Measurements from ENCODE around the gene UBASH3A. TPM values are rescaled to one million over a fixed set of nuclear protein-coding genes. Genes with fewer than 3 reads are reported as not detected.
A peak's percentile ranks its signal among the peaks of the same experiment; 100 is the strongest.

UBASH3A gene
- total RNA-seq, 2 experiments from 2014 or later: 77.4 to 83.7 TPM

- no peak overlapping the region for H3K4me3 Mint-ChIP-seq
- peaks cover under 1% of the 10 kb centered on the region for H3K36me3 Mint-ChIP-seq (ENCODE audit: low read depth)
- no peaks in the 10 kb centered on the region for H3K9me3 Mint-ChIP-seq
- CTCF ChIA-PET: interaction anchor here (0.7 to 1.0 kb wide), 2 partner anchors 81 to 114 kb away, joined by 3 read pairs; no protein-coding TSS in a partner anchor
- POLR2A ChIA-PET: no interaction called here
- H3K4me1 Mint-ChIP-seq: peaks cover 46% of the 10 kb centered on the region
- no peak for DNase-seq
- no peak overlapping the region for H3K27ac Mint-ChIP-seq
- H3K27me3 Mint-ChIP-seq: no peaks in the 10 kb centered on the region
These were observed 49.7 kb downstream of the UBASH3A start for GRCh38 chr21:42453224-42453985.

GRCh38 chr21:42453986-42454570 is 50.4 kb downstream of the UBASH3A start:
- Mint-ChIP-seq H3K4me1 (peaks cover 45% of the 10 kb centered on the region), H3K36me3 (ENCODE audit: low read depth) (no peaks in the 10 kb centered on the region), H3K27me3 (no peaks in the 10 kb centered on the region), H3K4me3 (no peak overlapping the region), H3K9me3 (no peaks in the 10 kb centered on the region), H3K27ac (peak overlapping the region; percentile 41)
- ChIA-PET POLR2A (no interaction called here), CTCF (interaction anchor here (0.7 to 1.3 kb wide), 3 partner anchors 80 to 144 kb away, joined by 3 read pairs; no protein-coding TSS in a partner anchor)
- DNase-seq: no peak

GRCh38 chr21:42454786-42455185 is 51.1 kb downstream of the UBASH3A start:
- POLR2A ChIA-PET: no interaction called here
- no peaks in the 10 kb centered on the region for H3K36me3 Mint-ChIP-seq (ENCODE audit: low read depth)
- H3K4me1 Mint-ChIP-seq: peaks cover 40% of the 10 kb centered on the region
- no peaks in the 10 kb centered on the region for H3K27me3 Mint-ChIP-seq
- no peak for DNase-seq
- CTCF ChIA-PET: interaction anchor here (1.1 to 3.2 kb wide), 3 partner anchors 13 to 145 kb away, joined by 3 to 18 read pairs (median 3); no protein-coding TSS in a partner anchor
- H3K27ac Mint-ChIP-seq: no peak overlapping the region
- no peak overlapping the region for H3K4me3 Mint-ChIP-seq
- H3K9me3 Mint-ChIP-seq: no peaks in the 10 kb centered on the region

- H3K4me1 Mint-ChIP-seq: peaks cover 39% of the 10 kb centered on the region
- H3K27ac Mint-ChIP-seq: no peak overlapping the region
- no peaks in the 10 kb centered on the region for H3K27me3 Mint-ChIP-seq
- no peaks in the 10 kb centered on the region for H3K9me3 Mint-ChIP-seq
- CTCF ChIA-PET: interaction anchor here (1.1 to 3.2 kb wide), 3 partner anchors 13 to 146 kb away, joined by 3 to 18 read pairs (median 3); no protein-coding TSS in a partner anchor
- H3K4me3 Mint-ChIP-seq: no peak overlapping the region
- H3K36me3 Mint-ChIP-seq (ENCODE audit: low read depth): no peaks in the 10 kb centered on the region
- POLR2A ChIA-PET: no interaction called here
- no peak for DNase-seq
These were observed 51.5 kb downstream of the UBASH3A start for GRCh38 chr21:42455196-42455595.

GRCh38 chr21:42455754-42456440 is 52.2 kb downstream of the UBASH3A start:
- Mint-ChIP-seq H3K4me1 (peaks cover 40% of the 10 kb centered on the region), H3K4me3 (no peak overlapping the region), H3K27ac (peak overlapping the region; percentile 41), H3K9me3 (no peaks in the 10 kb centered on the region), H3K27me3 (no peaks in the 10 kb centered on the region), H3K36me3 (ENCODE audit: low read depth) (no peaks in the 10 kb centered on the region)
- ChIA-PET POLR2A (no interaction called here), CTCF (interaction anchor here (1.0 to 3.2 kb wide), 2 partner anchors 12 to 62 kb away, joined by 3 to 18 read pairs; no protein-coding TSS in a partner anchor)
- no peak for DNase-seq

DNA sequence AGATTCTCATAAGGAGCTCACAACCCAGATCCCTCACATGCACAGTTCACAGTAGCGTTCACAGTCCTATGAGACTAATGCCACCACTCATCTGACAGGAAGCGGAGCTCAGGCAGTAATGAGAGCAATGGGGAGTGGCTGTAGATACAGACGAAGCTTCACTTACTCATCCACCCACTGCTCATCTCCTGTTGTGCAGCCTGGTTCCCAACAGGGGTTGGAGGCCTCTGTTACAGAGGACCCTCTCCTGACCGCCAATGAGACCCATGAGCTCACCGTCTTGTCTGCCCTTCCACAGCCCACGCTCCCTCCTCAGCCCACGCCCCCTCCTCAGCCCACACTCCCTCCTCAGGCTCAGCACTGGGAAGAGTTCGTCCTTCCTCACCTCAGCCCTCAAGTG is 52.8 kb downstream of the UBASH3A start:
- DNase-seq: peak; percentile 60
- H3K27ac Mint-ChIP-seq: peak overlapping the region; percentile 41
- CTCF ChIA-PET: interaction anchor here (1.0 to 3.2 kb wide), 2 partner anchors 11 to 62 kb away, joined by 3 to 18 read pairs; no protein-coding TSS in a partner anchor
- H3K9me3 Mint-ChIP-seq: no peaks in the 10 kb centered on the region
- peaks cover 41% of the 10 kb centered on the region for H3K4me1 Mint-ChIP-seq
- H3K27me3 Mint-ChIP-seq: no peaks in the 10 kb centered on the region
- no peak overlapping the region for H3K4me3 Mint-ChIP-seq
- no peaks in the 10 kb centered on the region for H3K36me3 Mint-ChIP-seq (ENCODE audit: low read depth)
- POLR2A ChIA-PET: no interaction called here

- ChIA-PET POLR2A (no interaction called here), CTCF (no interaction called here)
- H3K27ac Mint-ChIP-seq: no peak overlapping the region
- no peak overlapping the region for H3K4me3 Mint-ChIP-seq
- peaks cover 59% of the 10 kb centered on the region for H3K4me1 Mint-ChIP-seq
- no peaks in the 10 kb centered on the region for H3K27me3 Mint-ChIP-seq
- H3K36me3 Mint-ChIP-seq (ENCODE audit: low read depth): peaks cover 5% of the 10 kb centered on the region
- no peak for DNase-seq
- H3K9me3 Mint-ChIP-seq: peaks cover 4% of the 10 kb centered on the region
These were observed 55.4 kb downstream of the UBASH3A start for GRCh38 chr21:42459082-42459460.

DNA sequence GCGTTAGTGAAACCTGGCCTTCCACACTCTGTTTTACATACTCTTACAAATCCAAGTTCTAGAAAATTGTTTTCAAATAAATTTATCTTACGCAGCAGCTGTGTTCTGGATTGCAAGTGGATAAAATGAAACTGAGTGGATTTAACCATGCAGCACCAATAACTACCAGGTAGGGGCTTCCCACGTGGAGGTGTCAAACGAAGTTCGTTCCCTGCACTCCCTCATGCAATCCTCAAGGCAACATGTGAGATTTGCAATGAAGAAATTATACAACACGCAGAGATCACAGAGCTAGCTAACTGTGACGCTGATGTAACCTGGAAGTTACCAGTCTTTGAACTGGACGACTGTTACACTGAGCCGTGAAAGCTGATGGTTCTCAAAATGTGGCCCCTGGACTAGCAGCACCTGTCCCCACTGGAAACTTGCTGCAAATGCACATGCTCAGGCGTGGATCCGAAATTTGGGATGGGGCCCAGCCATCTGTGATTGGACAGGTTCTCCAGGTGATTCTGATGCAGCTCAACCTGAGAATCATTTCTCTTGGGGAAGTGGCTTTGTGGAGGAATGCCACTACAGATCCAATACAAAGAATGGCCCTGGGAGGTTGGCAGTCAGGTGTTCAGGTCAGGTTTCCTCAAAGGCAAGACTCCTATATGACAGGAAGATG is 56.0 kb downstream of the UBASH3A start:
- no peak for DNase-seq
- Mint-ChIP-seq H3K36me3 (ENCODE audit: low read depth) (peaks cover 8% of the 10 kb centered on the region), H3K4me1 (peaks cover 63% of the 10 kb centered on the region), H3K4me3 (no peak overlapping the region), H3K27ac (no peak overlapping the region), H3K9me3 (peaks cover 4% of the 10 kb centered on the region), H3K27me3 (no peaks in the 10 kb centered on the region)
- CTCF ChIA-PET: no interaction called here
- POLR2A ChIA-PET: no interaction called here

DNA sequence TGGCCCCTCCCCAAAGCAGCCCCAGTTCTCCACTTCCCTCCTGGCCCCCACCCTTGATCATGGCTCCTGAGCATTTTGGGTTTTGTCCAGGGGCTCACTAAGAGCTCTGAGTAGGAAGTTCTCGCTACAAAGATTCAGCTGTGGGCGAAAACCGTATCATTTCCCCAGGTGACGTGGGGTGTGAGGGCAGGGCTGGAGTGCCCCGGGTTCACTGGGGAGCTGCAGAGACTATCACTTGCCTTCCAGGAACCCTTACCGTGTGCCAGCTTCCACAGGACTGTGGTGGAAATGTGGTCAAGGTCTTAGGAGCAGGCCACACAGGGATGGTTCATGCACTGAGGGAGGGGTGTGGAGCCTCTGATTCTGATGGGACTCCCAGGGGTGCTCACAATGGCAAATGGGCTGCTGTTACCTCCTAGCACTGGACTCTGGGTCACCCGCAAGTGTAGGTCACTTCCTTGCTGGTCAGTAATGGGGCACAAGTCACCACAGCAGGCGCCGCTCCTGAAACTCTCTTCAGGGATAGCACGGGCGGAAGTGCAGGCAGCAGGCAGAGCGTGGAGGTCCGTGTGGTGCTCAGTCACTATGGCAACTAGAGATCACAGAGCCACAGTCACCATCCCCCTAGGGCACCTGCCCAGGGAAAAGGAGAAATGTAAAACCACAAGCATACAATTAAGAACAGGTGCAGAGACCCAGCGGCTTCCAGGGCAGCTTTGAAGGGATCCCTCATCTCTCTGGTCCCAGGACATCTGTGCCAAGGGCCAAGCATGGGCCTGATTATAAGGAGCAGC is 56.9 kb downstream of the UBASH3A start:
- DNase-seq: peak; percentile 63
- CTCF ChIA-PET: no interaction called here
- Mint-ChIP-seq H3K4me3 (no peak overlapping the region), H3K27me3 (no peaks in the 10 kb centered on the region), H3K36me3 (ENCODE audit: low read depth) (peaks cover 8% of the 10 kb centered on the region), H3K9me3 (peaks cover 4% of the 10 kb centered on the region), H3K27ac (peak overlapping the region; percentile 3), H3K4me1 (peaks cover 68% of the 10 kb centered on the region)
- POLR2A ChIA-PET: no interaction called here

DNA sequence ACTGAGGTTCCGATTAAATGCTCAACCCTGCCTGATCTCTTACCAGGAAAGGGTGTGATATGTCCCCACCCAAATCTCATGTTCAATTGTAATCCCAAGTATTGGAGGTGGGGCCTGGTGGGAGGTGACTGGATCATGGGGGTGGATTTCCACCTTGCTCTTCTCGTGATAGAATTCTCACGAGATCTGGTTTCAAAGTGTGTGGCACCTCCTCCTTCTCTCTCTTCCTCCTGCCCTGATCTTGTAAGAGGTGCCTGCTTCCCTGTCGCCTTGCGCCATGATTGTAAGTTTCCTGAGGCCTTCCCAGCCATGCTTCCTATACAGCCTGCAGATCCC is 57.5 kb downstream of the UBASH3A start:
- Mint-ChIP-seq H3K27me3 (no peaks in the 10 kb centered on the region), H3K9me3 (peaks cover 4% of the 10 kb centered on the region), H3K4me3 (no peak overlapping the region), H3K27ac (peak overlapping the region; percentile 3), H3K4me1 (peaks cover 66% of the 10 kb centered on the region), H3K36me3 (ENCODE audit: low read depth) (peaks cover 8% of the 10 kb centered on the region)
- ChIA-PET POLR2A (interaction anchor here (0.6 kb wide), 1 partner anchor 192 kb away, joined by 3 read pairs; no protein-coding TSS in a partner anchor), CTCF (no interaction called here)
- DNase-seq: no peak

DNA sequence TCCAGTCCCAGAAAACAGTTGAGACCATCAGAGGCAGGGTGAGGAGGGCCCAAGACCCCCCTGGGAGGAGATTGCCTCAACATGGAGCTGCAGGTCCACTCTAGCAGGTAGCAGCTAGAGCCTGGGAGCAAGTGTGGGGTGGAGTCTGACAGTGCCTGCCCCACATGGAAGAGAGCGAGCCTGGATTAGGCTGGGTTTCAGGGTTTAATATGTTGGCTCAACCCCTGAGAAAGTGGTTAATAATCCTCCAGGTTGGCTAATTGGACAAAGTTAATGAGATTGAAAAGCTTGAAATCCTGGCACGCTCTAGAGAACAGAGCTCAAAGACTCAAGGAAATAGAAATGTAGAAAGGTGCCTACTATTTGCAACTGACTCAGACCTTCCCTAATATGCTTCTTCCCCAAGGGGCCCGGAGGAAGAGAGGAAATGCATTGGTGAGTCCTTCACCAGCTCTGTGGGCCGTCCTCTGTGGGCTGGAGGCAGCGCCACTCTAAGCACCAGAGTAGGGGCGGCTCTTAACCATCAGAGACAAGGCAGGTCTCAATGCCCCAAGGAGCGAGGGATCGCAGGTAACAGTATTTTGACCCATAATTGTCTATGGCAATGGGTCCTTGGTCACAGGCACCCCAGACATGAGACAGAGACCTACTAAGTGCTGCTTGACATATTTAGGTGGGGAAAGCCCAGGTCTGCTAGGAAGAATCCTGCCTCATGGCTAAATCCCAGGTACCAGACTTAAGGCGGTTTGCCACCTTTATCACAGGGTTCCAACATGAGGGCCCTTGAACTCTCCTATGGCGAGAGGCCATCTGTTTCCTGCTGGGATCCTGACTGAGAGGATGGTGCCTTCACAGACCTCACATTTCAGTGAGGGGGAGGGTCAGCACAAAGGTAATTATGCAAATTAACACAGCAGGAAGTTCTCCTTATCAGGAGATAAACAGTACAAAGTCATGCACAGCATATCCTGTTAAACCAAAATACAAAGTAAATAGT is 58.5 kb downstream of the UBASH3A start:
- H3K9me3 Mint-ChIP-seq: peaks cover 4% of the 10 kb centered on the region
- CTCF ChIA-PET: interaction anchor here (0.6 kb wide), 1 partner anchor 331 kb away, joined by 3 read pairs; no protein-coding TSS in a partner anchor
- H3K27ac Mint-ChIP-seq: peak overlapping the region; percentile 12
- H3K4me1 Mint-ChIP-seq: peaks cover 63% of the 10 kb centered on the region
- no peaks in the 10 kb centered on the region for H3K27me3 Mint-ChIP-seq
- H3K36me3 Mint-ChIP-seq (ENCODE audit: low read depth): peaks cover 8% of the 10 kb centered on the region
- POLR2A ChIA-PET: interaction anchor here (0.5 to 0.6 kb wide), 2 partner anchors 193 to 350 kb away, joined by 3 read pairs; no protein-coding TSS in a partner anchor
- no peak for DNase-seq
- no peak overlapping the region for H3K4me3 Mint-ChIP-seq
